ENCODE results near the gene TBX10.

DNA sequence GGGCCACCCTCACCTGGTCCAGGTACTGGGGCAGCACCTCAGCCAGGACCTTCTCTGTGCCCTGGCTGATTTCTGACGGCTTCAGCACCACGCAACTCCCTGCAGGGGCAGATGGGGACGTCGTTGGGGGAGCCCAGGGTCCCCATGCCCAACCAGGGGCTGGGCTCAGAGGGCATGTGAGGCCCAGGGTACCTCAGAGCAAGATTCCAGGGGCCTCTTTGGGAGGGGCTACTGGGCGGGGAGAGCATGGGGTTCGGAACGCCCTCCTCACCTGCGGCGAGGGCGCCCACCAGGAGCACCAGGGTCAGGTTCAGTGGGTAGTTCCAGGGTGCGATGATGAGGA lies 26.7 kb upstream of the TBX10 start:
- TF ChIP-seq, protein P1, sequence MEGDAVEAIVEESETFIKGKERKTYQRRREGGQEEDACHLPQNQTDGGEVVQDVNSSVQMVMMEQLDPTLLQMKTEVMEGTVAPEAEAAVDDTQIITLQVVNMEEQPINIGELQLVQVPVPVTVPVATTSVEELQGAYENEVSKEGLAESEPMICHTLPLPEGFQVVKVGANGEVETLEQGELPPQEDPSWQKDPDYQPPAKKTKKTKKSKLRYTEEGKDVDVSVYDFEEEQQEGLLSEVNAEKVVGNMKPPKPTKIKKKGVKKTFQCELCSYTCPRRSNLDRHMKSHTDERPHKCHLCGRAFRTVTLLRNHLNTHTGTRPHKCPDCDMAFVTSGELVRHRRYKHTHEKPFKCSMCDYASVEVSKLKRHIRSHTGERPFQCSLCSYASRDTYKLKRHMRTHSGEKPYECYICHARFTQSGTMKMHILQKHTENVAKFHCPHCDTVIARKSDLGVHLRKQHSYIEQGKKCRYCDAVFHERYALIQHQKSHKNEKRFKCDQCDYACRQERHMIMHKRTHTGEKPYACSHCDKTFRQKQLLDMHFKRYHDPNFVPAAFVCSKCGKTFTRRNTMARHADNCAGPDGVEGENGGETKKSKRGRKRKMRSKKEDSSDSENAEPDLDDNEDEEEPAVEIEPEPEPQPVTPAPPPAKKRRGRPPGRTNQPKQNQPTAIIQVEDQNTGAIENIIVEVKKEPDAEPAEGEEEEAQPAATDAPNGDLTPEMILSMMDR (IDR thresholded peaks at IDR 0.05): no peak
- no peak for TF ChIP-seq POLR2A (IDR thresholded peaks at IDR 0.05)
- no peak for TF ChIP-seq POLR2AphosphoS5 (IDR thresholded peaks at IDR 0.05)
